K562 (cell line): Measurements from ENCODE around the gene CHST14. TPM values are rescaled to one million over a fixed set of nuclear protein-coding genes. Genes with fewer than 3 reads are reported as not detected.

ENCODE experiments used
- ATAC-seq: fragments of 200-7000 bp; cut with Tn5 transposase; 3 replicates; pipeline ENCODE4 v1.9.1; 2020; ENCODE audit warnings: moderate library complexity
- BruUV-seq: library from RNA; stranded (reverse); fragments of 400-500 nt; replicated peaks from 2 replicates; lab custom pipeline; 2021; lab: Mats Ljungman, UMichigan
- CTCF ChIA-PET: fragments of 300-600 bp; formaldehyde crosslinking; extraction: SDS; loops from one replicate; lab custom pipeline; 2021; ENCODE audit warnings: low intra/inter-chr PET ratio; lab: Yijun Ruan, JAX
- POLR2A ChIA-PET: fragments of 300-600, 350-650 bp; sonication (Branson Sonifier 250); formaldehyde crosslinking; extraction: SDS; loops from one replicate; lab custom pipeline; 2021; ENCODE audit warnings: antibody characterized with exemption, inconsistent platforms; lab: Yijun Ruan, JAX
- DNase-seq, 4 experiments: peaks; one replicate each; pipeline versions ENCODE4 v3.0.0 to v3.0.0-alpha.2; 2011 to 2018; ENCODE audit warnings: low spot score in 3 of 4, mixed read lengths in 3 of 4; ENCODE audit errors: extremely low read depth in 1 of 4
- FAIRE-seq: peaks from 2 replicates; lab custom pipeline; 2011; peaks lifted over from hg19 to GRCh38; lab: Jason Lieb, UNC
- H2AFZ ChIP-seq: 2 replicates; pipeline ENCODE4 v1.6.0; 2011; ENCODE audit warnings: low read depth, low read length, control low read depth, inconsistent platforms
- H3K27ac ChIP-seq: fragments of 200-600 bp; 3 replicates; pipeline ENCODE4 v1.8.0; 2011; ENCODE audit warnings: low read depth, mild to moderate bottlenecking, control low read depth, inconsistent platforms, low read length, moderate library complexity, mixed read lengths; ENCODE audit errors: extremely low read depth
- H3K27me3 ChIP-seq, 2 experiments: fragments of 300-600 bp in 1 of 2; 2 replicates in 1 of 2; 3 replicates in 1 of 2; pipeline versions ENCODE4 v1.6.0 to v1.8.0; 2011; ENCODE audit warnings: inconsistent platforms in 2 of 2, low read length in 2 of 2, mild to moderate bottlenecking in 1 of 2, mixed read lengths in 1 of 2, moderate library complexity in 1 of 2; ENCODE audit not compliant: control insufficient read depth in 2 of 2, insufficient read depth in 2 of 2
- H3K36me3 ChIP-seq: fragments of 300-600 bp; 3 replicates; pipeline ENCODE4 v1.8.0; 2011; ENCODE audit warnings: mild to moderate bottlenecking, low read length, inconsistent platforms; ENCODE audit not compliant: control insufficient read depth, insufficient read depth
- H3K4me1 ChIP-seq, 2 experiments: fragments of 200-600 bp in 1 of 2; replicated peaks in 1 of 2; 2 replicates in 1 of 2; 3 replicates in 1 of 2; pipeline versions ENCODE4 v1.5.1 to v1.8.0; 2011; ENCODE audit warnings: inconsistent platforms in 2 of 2, low read length in 2 of 2, mild to moderate bottlenecking in 1 of 2, mixed read lengths in 1 of 2, moderate library complexity in 1 of 2; ENCODE audit not compliant: control insufficient read depth in 2 of 2, insufficient read depth in 2 of 2
- H3K4me2 ChIP-seq: 2 replicates; pipeline ENCODE4 v1.6.1; 2011; ENCODE audit warnings: low read length, control low read depth, inconsistent platforms, mixed read lengths; ENCODE audit not compliant: insufficient read depth
- H3K4me3 ChIP-seq: fragments of 200-600 bp; sonication (generic), shearing (Covaris generic); 2 replicates; pipeline ENCODE4 v1.5.1; 2016; ENCODE audit warnings: control low read depth, inconsistent platforms
- H3K79me2 ChIP-seq: fragments of 200-600 bp; 3 replicates; pipeline ENCODE4 v1.8.0; 2011; ENCODE audit warnings: low read length, inconsistent platforms; ENCODE audit not compliant: control insufficient read depth, insufficient read depth
- H3K9ac ChIP-seq, 2 experiments: 2 replicates each; pipeline versions ENCODE4 v1.6.0 to v1.6.1; 2011; ENCODE audit warnings: low read depth in 2 of 2, low read length in 2 of 2, control low read depth in 1 of 2, inconsistent platforms in 1 of 2, mild to moderate bottlenecking in 1 of 2, mixed read lengths in 1 of 2; ENCODE audit not compliant: insufficient read depth in 1 of 2
- H3K9me1 ChIP-seq: one replicate; pipeline ENCODE4 v1.6.0; 2011; ENCODE audit warnings: inconsistent platforms, mild to moderate bottlenecking, low read length, moderate library complexity; ENCODE audit not compliant: control insufficient read depth, insufficient read depth
- H3K9me3 ChIP-seq: replicated peaks from 2 replicates; pipeline ENCODE4 v1.5.1; 2011; ENCODE audit warnings: low read depth, low read length, inconsistent platforms; ENCODE audit not compliant: control insufficient read depth, insufficient read depth
- H4K20me1 ChIP-seq: replicated peaks from 2 replicates; pipeline ENCODE4 v1.6.1; 2011; ENCODE audit warnings: low read length, inconsistent platforms, mixed read lengths; ENCODE audit not compliant: control insufficient read depth, insufficient read depth
- IRF2 ChIP-seq: sonication (generic); formaldehyde crosslinking; IDR thresholded peaks from 2 replicates; pipeline ENCODE4 v1.8.1; 2022; ENCODE audit warnings: mild to moderate bottlenecking, missing genetic modification reagents
- JUND ChIP-seq, 2 experiments: IDR thresholded peaks; 2 replicates in 1 of 2; 3 replicates in 1 of 2; pipeline ENCODE4 v1.6.1; 2011; ENCODE audit warnings: borderline replicate concordance in 2 of 2, low read depth in 2 of 2, low read length in 2 of 2, improper control_type of control experiment in 1 of 2, missing biosample characterization in 1 of 2, missing genetic modification characterization in 1 of 2, missing genetic modification reagents in 1 of 2
- MEF2A ChIP-seq: IDR thresholded peaks from 2 replicates; pipeline ENCODE4 v1.6.1; 2011; ENCODE audit warnings: low read depth, mild to moderate bottlenecking, low read length, moderate library complexity; ENCODE audit not compliant: control insufficient read depth
- NFYB ChIP-seq: IDR thresholded peaks from 2 replicates; pipeline ENCODE4 v1.6.1; 2011; ENCODE audit warnings: mild to moderate bottlenecking, moderate library complexity; ENCODE audit not compliant: insufficient read length; ENCODE audit errors: extremely low read depth
- ZKSCAN3 ChIP-seq: fragments of 250-450 bp; sonication (Bioruptor Pico); IDR thresholded peaks from 2 replicates; pipeline ENCODE4 v1.4.0; 2020
- ZNF3 ChIP-seq: fragments of 250-450 bp; sonication (Bioruptor Pico); IDR thresholded peaks from 2 replicates; pipeline ENCODE4 v1.5.0; 2021; ENCODE audit warnings: mild to moderate bottlenecking, moderate library complexity
- WGBS: fragments of 100-300 bp; shearing (Covaris generic); methylation state at CpG from one replicate; pipeline ENCODE4 v1.1.6; 2016; ENCODE audit warnings: low coverage, mixed read lengths; ENCODE audit not compliant: insufficient coverage; ENCODE audit errors: missing lambda C conversion rate; 5-methylcytosine and 5-hydroxymethylcytosine counted together
- in situ Hi-C: fragments of 300-500 bp; cut with MboI; formaldehyde crosslinking; loops from 4 replicates; pipeline ENCODE4 v1.15.0; 2018; ENCODE audit warnings: inconsistent platforms, mixed read lengths
- intact Hi-C: fragments of 100-400 bp; cut with micrococcal nuclease; formaldehyde crosslinking; loops from 2 replicates; pipeline ENCODE4 v1.14.2; 2022
- polyA plus RNA-seq, 8 experiments: library from polyadenylated mRNA; depleted of rRNA in 4 of 8; stranded (reverse) in 5 of 8; unstranded in 3 of 8; fragments of >200 nt; fragmentation: Nextera tagmentation in 2 of 8; fragmentation: Illumina TruSeq in 1 of 8; extraction: Ambion mirVana in 2 of 8; extraction: Trizol in 1 of 8; gene quantifications; 2 replicates each; pipeline versions ENCODE4 v1.2.1 to v1.2.3, GENCODE V29; 2011 to 2014; ENCODE audit warnings: inconsistent platforms in 1 of 8, missing spikeins in 1 of 8
- total RNA-seq, 7 experiments: library from RNA; depleted of rRNA in 6 of 7; stranded (reverse); fragments of >200 nt in 6 of 7; fragmentation: Illumina TruSeq in 2 of 7; extraction: Trizol in 2 of 7; gene quantifications; 2 replicates each; pipeline versions ENCODE4 v1.2.1 to v1.2.3, GENCODE V29; 2011 to 2021; ENCODE audit warnings: low replicate concordance in 1 of 7
- TF ChIP-seq, protein P1 (sequence below), 2 experiments: fragments of 450-650 bp in 1 of 2; sonication (generic) in 1 of 2; formaldehyde crosslinking in 1 of 2; IDR thresholded peaks in 1 of 2; conservative IDR thresholded peaks in 1 of 2; 2 replicates each; pipeline versions ENCODE4 v1.6.1 to v1.8.1; 2016 to 2023; ENCODE audit warnings: mild to moderate bottlenecking in 2 of 2, moderate library complexity in 2 of 2, inconsistent platforms in 1 of 2, missing genetic modification reagents in 1 of 2

Gene CHST14
- total and polyA plus RNA-seq, 9 of the 15 experiments (the other 6 are each of a cell fraction or from before 2014, with no cell fraction given), result 1.6 to 12.1 (median 4.5) TPM

- H3K36me3 ChIP-seq, result no peaks in the 10 kb centered on the region
- TF ChIP-seq ZKSCAN3 (CRISPR knock-in tag), result no peak
- peak; percentile 36 for TF ChIP-seq NFYB
- peak; percentile 26; the same call in 1 of the 2 replicates for TF ChIP-seq MEF2A
- no peak for TF ChIP-seq IRF2 (CRISPR knock-in tag)
- TF ChIP-seq, protein P1, sequence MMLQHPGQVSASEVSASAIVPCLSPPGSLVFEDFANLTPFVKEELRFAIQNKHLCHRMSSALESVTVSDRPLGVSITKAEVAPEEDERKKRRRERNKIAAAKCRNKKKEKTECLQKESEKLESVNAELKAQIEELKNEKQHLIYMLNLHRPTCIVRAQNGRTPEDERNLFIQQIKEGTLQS (IDR thresholded peaks at IDR 0.05), result peak; percentile 61
- TF ChIP-seq, protein P1 (CRISPR knock-in tag; conservative IDR thresholded peaks at IDR 0.05), result no peak
- no peak for TF ChIP-seq ZNF3 (CRISPR knock-in tag)
- TF ChIP-seq JUND (IDR thresholded peaks at IDR 0.05; ENCODE audit: borderline replicate concordance, low read depth, low read length), result peak; percentile 21; the same call in 1 of the 2 replicates
- no peak; the same call in 2 of the 3 replicates for TF ChIP-seq JUND (tag; IDR thresholded peaks at IDR 0.05; ENCODE audit: borderline replicate concordance, low read depth, low read length)
- TF ChIP-seq, all 486 proteins: peak for 4
- peaks cover 4% of the 10 kb centered on the region for H3K9me1 ChIP-seq
- no peak overlapping the region for H3K4me3 ChIP-seq
- intact Hi-C loops (loop anchor here (10.0 kb wide), 1 partner anchor 271 kb away; no protein-coding TSS in a partner anchor), in situ Hi-C loops (no loop called here)
- ChIA-PET POLR2A (interaction anchor here (0.7 kb wide), 1 partner anchor 82 kb away, joined by 3 read pairs; no protein-coding TSS in a partner anchor), CTCF (no interaction called here)
- H3K27me3 ChIP-seq, result no peaks in the 10 kb centered on the region
- WGBS, result 51% methylated on average over 5 of the region's 5 CpGs
- no peak overlapping the region for H3K4me2 ChIP-seq
- ATAC-seq (no peak), FAIRE-seq (peak; percentile 11), DNase-seq (peak in 1 of 4 experiments; percentile 34)
- H2AFZ ChIP-seq, result no peak overlapping the region
- no peaks in the 10 kb centered on the region for H3K9me3 ChIP-seq
- H3K4me1 ChIP-seq, result peaks cover 13 to 21% of the 10 kb centered on the region in 2 experiments
- H3K79me2 ChIP-seq, result no peaks in the 10 kb centered on the region
- H3K27ac ChIP-seq, result no peak overlapping the region
- no peaks in the 10 kb centered on the region for H4K20me1 ChIP-seq
- peak overlapping the region in 1 of 2 experiments; percentile 24; a peak in 1 of 4 replicates for H3K9ac ChIP-seq
- BruUV-seq, result no TSS peak
These were observed 42.8 kb downstream of the CHST14 start for GRCh38 chr15:40513609-40514008.
